Adrenal gland (tissue), 5 donors: ENCODE data around the gene INS.

ENCODE experiments used
- CTCF ChIP-seq, 6 experiments: fragments of 450-650 bp in 4 of 6; fragments of 200-600 bp in 2 of 6; sonication (generic) in 1 of 6; IDR thresholded peaks; 1 replicate in 5 of 6; 2 replicates in 1 of 6; pipeline versions ENCODE4 v1.5.1 to v1.8.0; 2016 to 2021; ENCODE audit warnings: antibody characterized with exemption in 6 of 6, mild to moderate bottlenecking in 2 of 6, moderate library complexity in 1 of 6
- POLR2A ChIP-seq, 2 donors: fragments of 450-650 bp; IDR thresholded peaks; one replicate each; pipeline ENCODE4 v1.6.1; 2017; ENCODE audit warnings: antibody characterized with exemption in 2 of 2, mild to moderate bottlenecking in 2 of 2, moderate library complexity in 1 of 2
- donor health status: DM: no; HTN: no; CAD: no.

DNA sequence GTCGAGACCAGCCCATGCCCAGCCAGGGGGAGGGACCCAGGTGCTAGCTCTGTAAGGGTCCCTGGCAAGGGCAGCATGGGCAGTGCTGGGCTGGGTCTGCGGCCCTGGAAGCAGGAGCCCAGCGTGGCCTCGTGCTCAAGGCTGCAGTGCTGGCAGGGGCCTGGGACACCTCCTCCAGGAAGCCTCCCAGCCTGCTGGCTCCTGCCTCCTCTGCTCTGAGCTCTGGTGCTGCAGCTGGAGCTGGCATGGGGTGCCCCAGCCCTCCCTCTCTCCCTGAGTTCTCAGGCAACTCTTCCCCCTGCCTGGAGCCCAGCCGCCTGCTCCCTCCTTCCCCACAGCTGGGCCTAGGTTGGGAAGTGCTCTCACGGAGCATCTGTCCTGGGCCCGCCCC is 6.8 kb downstream of the INS start:
- no peak for TF ChIP-seq CTCF (IDR thresholded peaks at IDR 0.05)
- TF ChIP-seq POLR2A (IDR thresholded peaks at IDR 0.05) = no peak
